ENCODE data around the gene THAP10.

- TF ChIP-seq CTCF (IDR thresholded peaks at IDR 0.05; ENCODE audit: low read length) (no peak), EZH2 (IDR thresholded peaks at IDR 0.05; ENCODE audit: borderline replicate concordance, low read length) (no peak)
Measured at GRCh38 chr15:70879401-70879800, 12.8 kb downstream of the THAP10 start.
